HCT116 (cell line): ENCODE data around the gene CDK1. TPM values are rescaled to one million over a fixed set of nuclear protein-coding genes. Genes with fewer than 3 reads are reported as not detected.

Experiments used
- ATAC-seq: fragments of 200-7000 bp; cut with Tn5 transposase; 2 replicates; pipeline ENCODE4 v1.9.1; 2020; ENCODE audit warnings: mild to moderate bottlenecking, moderate library complexity
- BruUV-seq: library from RNA; stranded (reverse); fragments of 400-500 nt; replicated peaks from 2 replicates; lab custom pipeline; 2021; lab: Mats Ljungman, UMichigan
- CTCF ChIA-PET: fragments of 300-600 bp; sonication (Branson Sonifier 250); formaldehyde crosslinking; loops from one replicate; lab custom pipeline; 2021; ENCODE audit warnings: antibody characterized with exemption; lab: Charles Lee
- POLR2A ChIA-PET: fragments of 300-600, 350-600 bp; sonication (Branson Sonifier 250); formaldehyde crosslinking; loops from one replicate; lab custom pipeline; 2021; ENCODE audit warnings: antibody characterized with exemption; lab: Charles Lee
- RAD21 ChIA-PET, 2 experiments: fragments of 300-600 bp; sonication (Branson Sonifier 250); formaldehyde crosslinking; loops; one replicate each; lab custom pipeline; 2023; ENCODE audit warnings: low total read pairs in 2 of 2; ENCODE audit not compliant: uncharacterized antibody in 2 of 2, unreplicated experiment in 2 of 2, low non-redundant PET in 1 of 2; lab: Charles Lee
- DNase-seq: peaks from one replicate; pipeline ENCODE4 v3.0.0-alpha.2; 2010; ENCODE audit warnings: low read depth, low spot score
- H2AFZ ChIP-seq: fragments of 200-600 bp; shearing (Covaris generic), sonication (generic); 2 replicates; pipeline ENCODE4 v1.6.1; 2017; ENCODE audit warnings: low read depth, mixed run types, mixed read lengths, antibody characterized with exemption, low read length; ENCODE audit not compliant: poor library complexity, severe bottlenecking
- H3K27ac ChIP-seq: 2 replicates; pipeline ENCODE4 v1.5.1; 2012; ENCODE audit warnings: low read depth, low read length
- H3K27me3 ChIP-seq: fragments of 200-600 bp; sonication (generic); 2 replicates; pipeline ENCODE4 v1.6.1; 2016; ENCODE audit warnings: mixed run types, low read length, mixed read lengths; ENCODE audit not compliant: insufficient read depth
- H3K36me3 ChIP-seq, 2 experiments: fragments of 200-500 bp in 1 of 2; fragments of 200-600 bp in 1 of 2; sonication (Bioruptor generic) in 1 of 2; sonication (generic) in 1 of 2; 2 replicates each; pipeline versions ENCODE4 v1.5.1 to v1.6.1; 2014 to 2016; ENCODE audit warnings: low read length in 2 of 2, inconsistent platforms in 1 of 2, mixed read lengths in 1 of 2, mixed run types in 1 of 2; ENCODE audit not compliant: insufficient read depth in 2 of 2, control insufficient read depth in 1 of 2
- H3K4me1 ChIP-seq, 2 experiments: fragments of 200-600 bp in 1 of 2; sonication (generic) in 1 of 2; 2 replicates each; pipeline versions ENCODE4 v1.5.1 to v1.6.1; 2012 to 2017; ENCODE audit warnings: low read length in 2 of 2, inconsistent platforms in 1 of 2, mild to moderate bottlenecking in 1 of 2, mixed read lengths in 1 of 2, mixed run types in 1 of 2, moderate library complexity in 1 of 2; ENCODE audit not compliant: insufficient read depth in 2 of 2, control insufficient read depth in 1 of 2
- H3K4me2 ChIP-seq: fragments of 200-600 bp; sonication (generic); 2 replicates; pipeline ENCODE4 v1.6.1; 2017; ENCODE audit warnings: mixed run types, low read length, mixed read lengths
- H3K4me3 ChIP-seq, 2 experiments: fragments of 200-600 bp in 1 of 2; sonication (generic) in 1 of 2; replicated peaks in 1 of 2; 2 replicates each; pipeline ENCODE4 v1.5.1; 2011 to 2016; ENCODE audit warnings: low read length in 2 of 2, control low read depth in 1 of 2, low read depth in 1 of 2, mild to moderate bottlenecking in 1 of 2, mixed read lengths in 1 of 2, mixed run types in 1 of 2
- H3K79me2 ChIP-seq: fragments of 200-600 bp; sonication (generic); 2 replicates; pipeline ENCODE4 v1.6.1; 2017; ENCODE audit warnings: mild to moderate bottlenecking, mixed run types, low read length, moderate library complexity, mixed read lengths; ENCODE audit not compliant: insufficient read depth
- H3K9ac ChIP-seq: fragments of 200-600 bp; sonication (generic); 2 replicates; pipeline ENCODE4 v1.6.1; 2016; ENCODE audit warnings: low read length, mixed read lengths
- H3K9me2 ChIP-seq: fragments of 200-600 bp; sonication (generic), shearing (Covaris generic); 2 replicates; pipeline ENCODE4 v1.6.1; 2017; ENCODE audit warnings: mixed run types, mild to moderate bottlenecking, moderate library complexity; ENCODE audit not compliant: insufficient read depth
- H3K9me3 ChIP-seq, 2 experiments: fragments of 200-500 bp in 1 of 2; fragments of 200-600 bp in 1 of 2; sonication (Bioruptor generic) in 1 of 2; sonication (generic) in 1 of 2; 2 replicates each; pipeline ENCODE4 v1.6.1; 2014 to 2017; ENCODE audit warnings: low read length in 2 of 2, mixed read lengths in 2 of 2, inconsistent platforms in 1 of 2, low read depth in 1 of 2, mild to moderate bottlenecking in 1 of 2, mixed run types in 1 of 2, moderate library complexity in 1 of 2; ENCODE audit not compliant: control insufficient read depth in 1 of 2, insufficient read depth in 1 of 2
- H4K20me1 ChIP-seq: fragments of 200-600 bp; sonication (generic), shearing (Covaris generic); 2 replicates; pipeline ENCODE4 v1.6.1; 2017; ENCODE audit warnings: mixed run types, mild to moderate bottlenecking, moderate library complexity; ENCODE audit not compliant: insufficient read depth
- CBX3 ChIP-seq: IDR thresholded peaks from 2 replicates; pipeline ENCODE4 v1.6.1; 2012; ENCODE audit warnings: low read depth
- CTCF ChIP-seq, 3 experiments: fragments of 200-600 bp in 1 of 3; sonication (generic) in 1 of 3; IDR thresholded peaks in 2 of 3; conservative IDR thresholded peaks in 1 of 3; 2 replicates each; pipeline ENCODE4 v1.5.1; 2012 to 2017; ENCODE audit warnings: low read depth in 2 of 3, low read length in 2 of 3, antibody characterized with exemption in 1 of 3, borderline replicate concordance in 1 of 3, control low read depth in 1 of 3, mild to moderate bottlenecking in 1 of 3, mixed read lengths in 1 of 3, mixed run types in 1 of 3, moderate library complexity in 1 of 3; ENCODE audit not compliant: insufficient read depth in 1 of 3
- EGR1 ChIP-seq: IDR thresholded peaks from 2 replicates; pipeline ENCODE4 v1.6.1; 2012; ENCODE audit warnings: low read depth
- POLR2A ChIP-seq: IDR thresholded peaks from 2 replicates; pipeline ENCODE4 v1.7.0; 2011; ENCODE audit warnings: borderline replicate concordance; ENCODE audit not compliant: insufficient read depth, insufficient read length; ENCODE audit errors: extremely low read depth
- POLR2AphosphoS5 ChIP-seq: IDR thresholded peaks from 2 replicates; pipeline ENCODE4 v1.6.1; 2011; ENCODE audit warnings: mild to moderate bottlenecking, low read depth, low read length, moderate library complexity
- REST ChIP-seq: IDR thresholded peaks from 2 replicates; pipeline ENCODE4 v1.6.1; 2012; ENCODE audit warnings: low read depth
- SIN3A ChIP-seq: IDR thresholded peaks from 2 replicates; pipeline ENCODE4 v1.6.1; 2012; ENCODE audit warnings: low read depth
- SRF ChIP-seq: IDR thresholded peaks from 2 replicates; pipeline ENCODE4 v1.6.1; 2012; ENCODE audit warnings: low read depth
- TCF7L2 ChIP-seq: IDR thresholded peaks from 2 replicates; pipeline ENCODE4 v1.7.0; 2011; ENCODE audit warnings: borderline replicate concordance, inconsistent platforms; ENCODE audit not compliant: insufficient read depth, insufficient read length; ENCODE audit errors: extremely low read depth
- YY1 ChIP-seq: IDR thresholded peaks from 2 replicates; pipeline ENCODE4 v1.6.1; 2011; ENCODE audit warnings: low read length, low read depth, moderate library complexity, mild to moderate bottlenecking; ENCODE audit not compliant: insufficient replicate concordance; ENCODE audit errors: extremely low read depth
- ZBTB33 ChIP-seq: IDR thresholded peaks from 2 replicates; pipeline ENCODE4 v1.6.1; 2011; ENCODE audit warnings: mild to moderate bottlenecking, low read length, moderate library complexity; ENCODE audit not compliant: insufficient replicate concordance; ENCODE audit errors: extremely low read depth
- intact Hi-C: fragments of 100-400 bp; cut with micrococcal nuclease; formaldehyde crosslinking; loops from 2 replicates; pipeline ENCODE4 v1.10.0; 2022
- total RNA-seq: library from RNA; stranded (reverse); gene quantifications from one replicate; pipeline ENCODE4 v1.2.1, GENCODE V29; 2021; ENCODE audit not compliant: unreplicated experiment

The CDK1 gene
- total RNA-seq, 1 experiment from 2014 or later: 104 TPM

- Histone ChIP-seq H3K36me3 (no peaks in the 10 kb centered on the region), H3K27me3 (no peaks in the 10 kb centered on the region), H2AFZ (no peak overlapping the region), H3K4me3 (no peak overlapping the region), H3K9ac (no peak overlapping the region), H3K9me2 (no peaks in the 10 kb centered on the region), H4K20me1 (no peaks in the 10 kb centered on the region), H3K4me1 (peaks cover 5 to 20% of the 10 kb centered on the region in 2 experiments; a peak in 3 of 4 replicates), H3K4me2 (no peak overlapping the region), H3K27ac (no peak overlapping the region), H3K79me2 (no peaks in the 10 kb centered on the region), H3K9me3 (no peaks in the 10 kb centered on the region)
- TF ChIP-seq EGR1: no peak
- no peak for ATAC-seq
- no peak for DNase-seq
- RAD21 ChIA-PET: no interaction called here
- POLR2A ChIA-PET: no interaction called here
- intact Hi-C loops: no loop called here
- BruUV-seq: no TSS peak
- CTCF ChIA-PET: no interaction called here
Measured at GRCh38 chr10:60735244-60735643, 43.0 kb upstream of the CDK1 start.

- Histone ChIP-seq H3K4me3 (no peak overlapping the region), H3K9ac (no peak overlapping the region), H3K79me2 (no peaks in the 10 kb centered on the region), H3K9me2 (no peaks in the 10 kb centered on the region), H2AFZ (no peak overlapping the region), H3K4me1 (peaks cover 5 to 12% of the 10 kb centered on the region in 2 experiments; a peak in 3 of 4 replicates), H3K27me3 (no peaks in the 10 kb centered on the region), H3K36me3 (no peaks in the 10 kb centered on the region), H4K20me1 (no peaks in the 10 kb centered on the region), H3K4me2 (no peak overlapping the region), H3K27ac (no peak overlapping the region), H3K9me3 (no peaks in the 10 kb centered on the region)
- no TSS peak for BruUV-seq
- TF ChIP-seq ZBTB33 (no peak), SRF (no peak), CBX3 (no peak), CTCF (IDR thresholded peaks at IDR 0.05 in 2 of 3, conservative IDR thresholded peaks at IDR 0.05 in 1 of 3; ENCODE audit: borderline replicate concordance in 1 of 3, insufficient read depth in 1 of 3, low read depth in 2 of 3, low read length in 2 of 3) (no peak), YY1 (no peak), TCF7L2 (no peak), SIN3A (no peak), POLR2AphosphoS5 (no peak), POLR2A (no peak), REST (no peak)
- intact Hi-C loops: no loop called here
- no peak for DNase-seq
- RAD21 ChIA-PET: no interaction called here
- POLR2A ChIA-PET: no interaction called here
- CTCF ChIA-PET: no interaction called here
- no peak for ATAC-seq
Measured at GRCh38 chr10:60737242-60737641, 41.0 kb upstream of the CDK1 start.
